GM12864 (cell line): ENCODE data around the gene MYG1.

ENCODE experiments used
- DNase-seq: peaks from one replicate; pipeline ENCODE4 v3.0.0-alpha.2; 2011; ENCODE audit warnings: low read depth
- H3K4me3 ChIP-seq: 2 replicates; pipeline ENCODE4 v1.5.1; 2011; ENCODE audit warnings: mild to moderate bottlenecking, low read depth, low read length, control low read depth
- CTCF ChIP-seq: IDR thresholded peaks from 2 replicates; pipeline ENCODE4 v1.5.1; 2011; ENCODE audit warnings: low read depth, mild to moderate bottlenecking, moderate library complexity, low read length, control low read depth, inconsistent platforms; ENCODE audit errors: missing control alignments

The MYG1 gene

DNA sequence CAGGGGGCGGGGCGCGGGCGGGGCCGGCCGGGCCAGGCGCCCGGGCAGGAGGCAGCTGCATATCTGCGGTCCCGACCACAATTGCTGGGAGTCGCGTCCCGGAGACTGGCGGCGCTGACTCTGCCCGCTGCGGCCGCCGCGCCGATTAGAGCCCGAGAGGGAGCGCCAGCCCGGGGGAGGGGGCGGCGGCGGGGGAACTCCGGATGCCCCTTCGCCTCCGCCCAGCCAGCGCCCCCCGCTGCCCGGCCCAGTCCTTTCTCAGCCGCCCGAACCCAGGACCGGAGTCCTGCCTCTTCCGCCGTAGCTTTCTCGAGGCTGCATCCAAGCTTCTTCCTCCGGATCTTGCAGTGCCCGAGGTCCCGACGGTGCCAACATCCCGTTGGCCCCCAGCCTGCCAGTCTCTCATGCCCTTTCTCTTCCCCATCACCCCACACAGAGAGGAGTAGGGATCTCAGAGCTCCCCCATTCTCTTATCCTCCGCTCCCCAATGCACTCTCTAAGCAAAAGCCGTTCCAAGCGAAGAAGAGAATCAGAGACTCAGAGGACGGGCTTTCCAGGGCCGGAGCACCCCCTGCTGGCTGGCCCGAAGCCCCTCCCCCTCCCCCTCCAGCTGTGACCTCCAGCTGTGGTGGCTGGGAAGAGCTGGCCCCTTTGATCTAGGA, 45.5 kb downstream of the MYG1 start:
- DNase-seq, result no peak
- peak; percentile 77 for TF ChIP-seq CTCF
- H3K4me3 ChIP-seq, result peak overlapping the region; percentile 60

DNA sequence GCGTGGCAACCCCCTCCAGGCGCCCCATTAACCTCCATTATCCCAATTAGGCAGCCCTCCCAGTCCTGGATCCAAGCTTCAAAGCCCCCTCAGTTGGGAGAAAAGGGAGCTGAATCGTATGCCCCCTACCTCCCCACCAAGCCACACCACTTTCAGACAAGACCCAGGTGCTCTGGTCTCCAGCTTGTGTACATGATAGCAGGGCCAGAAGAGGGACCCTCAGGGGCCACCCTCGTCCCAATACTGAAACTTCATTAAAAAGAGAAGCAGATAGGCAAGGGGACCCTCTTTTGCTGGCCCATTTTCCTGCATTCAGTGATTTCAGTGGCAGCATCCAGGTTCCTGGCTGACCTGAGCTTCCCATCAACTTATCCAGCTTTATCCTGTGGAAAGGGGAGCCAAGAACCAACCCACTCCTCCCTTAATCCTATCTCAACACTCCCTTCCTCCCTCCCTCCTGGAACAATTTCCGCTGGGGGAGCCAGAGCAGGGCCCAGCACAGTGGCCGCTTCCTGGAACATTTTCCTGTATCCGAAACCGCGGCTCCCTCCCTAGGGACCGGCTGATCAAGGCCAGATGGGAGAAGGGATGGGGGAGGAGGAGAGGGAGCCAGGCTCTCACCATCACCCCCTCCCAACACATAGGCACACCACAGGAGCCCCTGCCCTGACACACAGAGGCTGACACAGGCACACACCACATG, 46.1 kb downstream of the MYG1 start:
- peak overlapping the region; percentile 60; the same call in 1 of the 2 replicates for H3K4me3 ChIP-seq
- TF ChIP-seq CTCF, result no peak
- DNase-seq, result no peak

GRCh38 chr12:53346491-53346890, 47.0 kb downstream of the MYG1 start:
- no peak for TF ChIP-seq CTCF
- DNase-seq, result no peak
- H3K4me3 ChIP-seq, result no peak overlapping the region

- no peak overlapping the region for H3K4me3 ChIP-seq
- no peak for TF ChIP-seq CTCF
- no peak for DNase-seq
Measured at GRCh38 chr12:53347905-53348304, 48.4 kb downstream of the MYG1 start.

DNA sequence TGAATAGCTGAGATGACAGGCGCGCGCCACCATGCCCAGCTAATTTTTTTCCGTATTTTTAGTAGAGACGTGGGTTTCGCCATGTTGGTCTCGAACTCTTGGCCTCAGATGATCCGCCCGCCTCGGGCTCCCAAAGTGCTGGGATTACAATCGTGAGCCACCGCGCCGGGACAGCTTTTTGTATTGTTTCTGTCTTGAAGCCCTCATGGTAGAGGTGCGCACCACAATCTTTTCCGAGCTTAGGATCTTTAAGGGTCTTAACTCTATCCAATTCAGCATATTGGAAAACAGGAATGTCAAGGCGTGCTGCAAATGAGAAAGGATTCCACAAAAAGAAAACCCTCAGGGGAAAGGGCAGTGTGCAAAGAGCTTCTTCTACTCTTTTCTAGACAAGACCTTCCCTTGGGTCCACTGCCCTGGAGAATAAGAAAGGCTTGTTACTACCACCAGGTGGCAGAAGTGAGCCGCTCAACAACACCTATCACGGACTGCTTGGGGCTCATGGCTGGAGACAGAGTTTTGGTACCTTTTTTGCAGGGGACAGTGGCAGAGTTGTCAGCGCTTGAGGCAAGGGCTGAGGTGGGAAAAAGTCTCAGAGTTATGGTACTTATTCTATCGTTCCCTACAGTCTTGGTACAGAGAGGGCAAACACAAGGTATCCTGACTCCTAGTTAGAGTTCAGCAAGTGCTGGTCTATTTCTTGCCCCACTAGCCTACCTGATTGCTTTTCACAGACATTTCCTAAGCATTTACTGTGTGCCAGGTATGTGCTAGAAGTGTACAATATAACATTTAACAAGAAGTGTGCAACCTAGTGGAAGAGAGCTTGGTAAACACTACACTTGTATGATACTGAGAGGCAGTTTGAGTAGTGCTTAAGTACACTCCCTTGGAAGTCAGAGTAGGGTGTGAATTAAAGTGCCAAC, 53.1 kb downstream of the MYG1 start:
- peak; percentile 79 for TF ChIP-seq CTCF
- DNase-seq, result peak; percentile 72

GRCh38 chr12:53353257-53353655, 53.8 kb downstream of the MYG1 start:
- no peak for TF ChIP-seq CTCF
- no peak for DNase-seq
- no peak overlapping the region for H3K4me3 ChIP-seq

More for the DNA sequence above, 53.1 kb downstream of the MYG1 start:
- no peak overlapping the region for H3K4me3 ChIP-seq
